Measurements from ENCODE around the gene TAS2R40.
"Not testable (repeated sequence)": the region's sequence is repeated elsewhere in the genome, so short reads cannot be mapped to it uniquely, and the experiment has no call there.

The TAS2R40 gene

DNA sequence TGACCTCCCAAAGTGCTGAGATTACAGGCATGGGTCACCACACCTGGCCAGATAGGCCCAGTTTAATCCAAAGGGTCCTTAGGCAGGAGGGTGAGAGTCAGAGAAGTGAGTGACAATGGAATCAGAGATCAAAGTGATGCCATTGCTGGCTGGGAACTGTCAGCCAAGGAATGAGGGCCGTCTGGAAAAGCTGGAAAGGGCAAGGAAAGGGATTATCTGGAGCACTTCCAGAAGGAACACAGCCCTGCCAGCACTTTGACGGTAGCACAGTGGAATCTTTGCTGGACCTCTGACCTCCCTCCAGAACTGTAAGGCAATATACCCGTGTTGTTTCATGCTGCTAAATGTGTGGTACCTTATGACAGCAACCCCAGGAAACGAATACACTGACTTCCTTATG is 11.3 kb upstream of the TAS2R40 start:
- Mint-ChIP-seq H3K4me3 (no peak overlapping the region), H3K36me3 (peaks cover 4% of the 10 kb centered on the region), H3K4me1 (peaks cover 17% of the 10 kb centered on the region), H3K27ac (no peak overlapping the region), H3K27me3 (no peaks in the 10 kb centered on the region), H3K9me3 (peaks cover 4% of the 10 kb centered on the region)
- DNase-seq (ENCODE audit: low spot score in 2 of 2) (no peak), ATAC-seq (ENCODE audit: low read depth) (no peak)

DNA sequence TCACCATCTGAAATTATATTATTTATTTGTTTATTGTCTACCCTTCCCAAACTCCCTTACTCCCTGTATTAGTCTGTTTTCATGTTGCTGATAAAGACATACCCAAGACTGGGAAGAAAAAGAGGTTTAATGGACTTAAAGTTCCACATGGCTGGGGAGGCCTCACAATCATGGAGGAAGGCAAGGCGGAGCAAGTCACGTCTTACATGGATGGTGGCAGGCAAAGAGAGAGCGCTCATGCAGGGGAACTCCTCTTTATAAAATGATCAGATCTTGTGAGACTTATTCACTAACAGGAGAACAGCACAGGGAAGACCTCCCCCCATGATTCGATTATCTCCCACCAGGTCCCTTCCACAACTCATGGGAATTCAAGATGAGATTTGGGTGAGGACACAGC is 8.4 kb upstream of the TAS2R40 start:
- H3K4me3 Mint-ChIP-seq; DNase-seq (ENCODE audit: low spot score in 2 of 2): not testable (repeated sequence)

DNA sequence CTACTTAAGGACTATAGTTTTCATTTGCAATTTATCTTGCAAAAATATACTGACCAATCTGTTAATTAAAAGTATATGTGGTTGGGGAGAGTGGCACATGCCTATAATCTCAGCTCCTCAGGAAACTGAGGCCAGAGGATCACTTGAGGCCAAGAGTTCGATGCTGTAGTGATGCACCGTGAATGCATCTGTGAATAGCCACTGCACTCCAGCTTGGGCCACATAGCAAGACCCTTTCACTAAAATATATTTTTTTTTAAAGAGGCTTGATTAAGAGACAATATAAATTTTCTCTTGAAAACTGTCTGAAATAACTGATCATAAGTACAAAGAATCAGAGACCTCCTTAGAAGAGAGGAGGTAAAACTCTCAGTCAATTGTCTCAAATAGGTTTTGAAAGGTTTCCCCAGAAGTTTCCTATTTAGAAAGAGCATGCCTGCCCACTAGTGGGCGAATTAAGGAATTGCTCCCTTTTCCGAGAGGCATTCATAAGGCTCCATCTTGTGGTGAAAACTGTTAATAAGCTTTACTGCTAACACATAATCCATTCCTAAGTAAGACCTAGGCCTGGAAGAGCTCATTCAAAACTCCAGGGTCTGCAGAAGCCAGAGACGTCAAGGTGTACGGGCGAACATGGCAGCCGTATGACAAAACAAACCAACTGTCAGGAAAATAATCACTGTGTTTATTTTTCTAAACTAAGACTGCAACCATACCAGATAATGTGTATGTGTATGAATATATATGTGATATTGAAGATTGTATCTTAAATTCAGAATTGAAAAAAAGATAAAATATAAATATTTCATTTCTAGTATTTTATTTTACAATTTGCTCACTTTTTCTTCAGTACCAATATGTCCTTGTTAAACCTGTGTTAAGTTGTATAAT is 6.8 kb upstream of the TAS2R40 start:
- Mint-ChIP-seq H3K27me3 (no peaks in the 10 kb centered on the region), H3K4me3 (no peak overlapping the region), H3K27ac (no peak overlapping the region), H3K36me3 (peaks cover 4% of the 10 kb centered on the region), H3K4me1 (peaks cover 8% of the 10 kb centered on the region), H3K9me3 (peaks cover 4% of the 10 kb centered on the region)
- ATAC-seq (ENCODE audit: low read depth) (peak; percentile 78), DNase-seq (ENCODE audit: low spot score in 2 of 2) (peak; percentile 53 to 77)

More for the DNA sequence above, 8.4 kb upstream of the TAS2R40 start:
- H3K9me3 Mint-ChIP-seq; H3K27ac Mint-ChIP-seq; H3K36me3 Mint-ChIP-seq; H3K4me1 Mint-ChIP-seq; ATAC-seq (ENCODE audit: low read depth); H3K27me3 Mint-ChIP-seq: not testable (repeated sequence)

DNA sequence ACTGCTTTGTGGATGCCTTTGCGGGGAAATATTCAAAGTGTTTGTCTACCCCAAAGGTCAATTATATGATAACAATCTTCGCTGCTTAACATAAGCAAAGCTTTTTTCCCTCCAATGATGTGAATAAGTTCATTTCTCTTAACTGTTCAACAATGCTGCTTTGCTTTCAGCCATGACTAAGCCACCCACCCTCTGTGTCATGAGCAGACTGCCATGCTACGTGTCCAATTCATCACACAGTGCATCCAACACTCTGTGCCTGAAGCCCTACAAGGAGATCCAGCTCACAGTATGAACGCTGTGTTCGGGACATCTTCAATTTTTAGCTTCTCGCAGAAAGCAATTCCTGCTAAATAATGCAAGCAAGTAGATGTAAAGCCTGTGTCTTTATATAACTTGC is 5.7 kb upstream of the TAS2R40 start:
- no peak overlapping the region for H3K4me3 Mint-ChIP-seq
- no peak overlapping the region for H3K27ac Mint-ChIP-seq
- H3K9me3 Mint-ChIP-seq, result peaks cover 4% of the 10 kb centered on the region
- no peaks in the 10 kb centered on the region for H3K27me3 Mint-ChIP-seq
- no peak for ATAC-seq (ENCODE audit: low read depth)
- H3K36me3 Mint-ChIP-seq, result peaks cover 4% of the 10 kb centered on the region
- no peak for DNase-seq (ENCODE audit: low spot score in 2 of 2)
- H3K4me1 Mint-ChIP-seq, result peaks cover 8% of the 10 kb centered on the region

DNA sequence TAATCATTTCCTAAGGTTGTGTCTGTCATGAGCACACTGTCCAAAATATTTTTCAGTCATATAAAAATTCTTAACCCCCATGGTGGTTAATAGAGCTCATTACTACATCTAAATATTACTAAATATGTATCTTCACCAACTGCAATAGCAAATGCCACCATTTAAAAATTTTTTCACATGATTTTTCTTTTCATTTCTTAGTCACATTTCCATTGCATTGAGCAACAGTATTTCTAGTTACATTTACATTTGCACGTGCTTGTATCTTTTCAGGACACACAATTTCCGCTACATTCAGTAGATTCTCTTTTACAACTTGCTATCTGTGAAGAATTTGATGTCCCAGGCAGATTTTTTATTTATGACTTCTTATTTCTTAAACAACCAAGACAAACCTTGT is 5.2 kb upstream of the TAS2R40 start:
- Mint-ChIP-seq H3K27ac (no peak overlapping the region), H3K27me3 (no peaks in the 10 kb centered on the region), H3K4me1 (peaks cover 8% of the 10 kb centered on the region), H3K9me3 (peaks cover 3% of the 10 kb centered on the region), H3K36me3 (peaks cover 3% of the 10 kb centered on the region), H3K4me3 (no peak overlapping the region)
- no peak for DNase-seq (ENCODE audit: low spot score in 2 of 2)
- no peak for ATAC-seq (ENCODE audit: low read depth)

DNA sequence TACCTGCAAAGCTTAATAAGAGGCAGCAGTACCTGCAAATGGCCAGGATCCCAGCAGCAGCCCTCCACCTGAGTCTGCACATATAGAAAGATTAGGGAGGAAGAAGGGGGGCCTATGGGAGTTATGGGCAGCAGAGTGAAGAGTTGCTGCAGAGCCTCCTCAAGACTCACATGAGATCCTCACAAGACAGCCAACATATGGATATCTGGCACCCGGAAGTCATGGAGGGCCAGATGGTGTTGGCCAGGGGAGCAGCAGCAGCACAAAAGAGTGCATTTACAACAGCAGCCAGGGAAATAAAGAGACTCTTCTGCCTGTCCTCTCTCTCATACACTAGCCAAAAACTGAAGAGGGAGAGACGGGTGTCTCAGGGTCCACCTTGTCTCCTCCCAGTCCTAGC is 4.0 kb upstream of the TAS2R40 start:
- peaks cover 5% of the 10 kb centered on the region for H3K27me3 Mint-ChIP-seq
- no peak for DNase-seq (ENCODE audit: low spot score in 2 of 2)
- H3K27ac Mint-ChIP-seq, result no peak overlapping the region
- H3K9me3 Mint-ChIP-seq, result no peaks in the 10 kb centered on the region
- no peak overlapping the region for H3K4me3 Mint-ChIP-seq
- peaks cover 9% of the 10 kb centered on the region for H3K4me1 Mint-ChIP-seq
- H3K36me3 Mint-ChIP-seq, result no peaks in the 10 kb centered on the region
- ATAC-seq (ENCODE audit: low read depth), result no peak

DNA sequence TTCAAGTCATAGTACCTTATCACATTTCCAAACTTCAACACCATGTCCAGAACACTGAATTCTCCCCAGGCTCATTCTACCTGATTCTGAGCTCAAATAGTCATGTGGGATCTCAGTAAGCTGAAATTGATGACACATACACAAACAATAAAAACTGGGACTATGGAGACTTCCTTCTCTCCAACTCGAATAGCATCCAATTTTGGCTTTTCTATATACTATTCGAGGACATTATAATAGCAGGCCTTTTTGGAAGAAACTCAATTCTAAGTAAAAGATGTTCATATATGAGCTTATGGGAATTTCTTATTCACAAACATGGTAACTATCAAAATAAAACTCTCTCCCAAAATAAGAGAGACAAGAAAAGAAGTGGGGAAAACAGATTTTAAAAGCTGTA is 551 bp upstream of the TAS2R40 start:
- Mint-ChIP-seq H3K36me3 (no peaks in the 10 kb centered on the region), H3K9me3 (no peaks in the 10 kb centered on the region), H3K27me3 (peaks cover 12% of the 10 kb centered on the region), H3K4me3 (no peak overlapping the region), H3K4me1 (peaks cover 2% of the 10 kb centered on the region), H3K27ac (no peak overlapping the region)
- DNase-seq (ENCODE audit: low spot score in 2 of 2) (no peak), ATAC-seq (ENCODE audit: low read depth) (no peak)

DNA sequence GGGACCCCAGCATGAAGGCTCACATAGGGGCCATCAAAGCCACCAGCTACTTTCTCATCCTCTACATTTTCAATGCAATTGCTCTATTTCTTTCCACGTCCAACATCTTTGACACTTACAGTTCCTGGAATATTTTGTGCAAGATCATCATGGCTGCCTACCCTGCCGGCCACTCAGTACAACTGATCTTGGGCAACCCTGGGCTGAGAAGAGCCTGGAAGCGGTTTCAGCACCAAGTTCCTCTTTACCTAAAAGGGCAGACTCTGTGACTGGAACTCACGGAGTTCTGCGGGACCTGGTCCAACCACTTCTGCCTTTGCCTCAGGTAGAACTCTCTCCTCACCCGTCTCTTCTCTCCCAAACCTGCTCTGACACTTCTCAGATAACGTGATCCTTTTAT is 945 bp downstream of the TAS2R40 start:
- ATAC-seq (ENCODE audit: low read depth), result peak; percentile 42
- DNase-seq (ENCODE audit: low spot score in 2 of 2), result no peak
- H3K9me3 Mint-ChIP-seq, result no peaks in the 10 kb centered on the region
- no peak overlapping the region for H3K27ac Mint-ChIP-seq
- H3K4me3 Mint-ChIP-seq, result no peak overlapping the region
- H3K4me1 Mint-ChIP-seq, result peaks cover 2% of the 10 kb centered on the region
- H3K27me3 Mint-ChIP-seq, result peaks cover 12% of the 10 kb centered on the region
- H3K36me3 Mint-ChIP-seq, result no peaks in the 10 kb centered on the region

DNA sequence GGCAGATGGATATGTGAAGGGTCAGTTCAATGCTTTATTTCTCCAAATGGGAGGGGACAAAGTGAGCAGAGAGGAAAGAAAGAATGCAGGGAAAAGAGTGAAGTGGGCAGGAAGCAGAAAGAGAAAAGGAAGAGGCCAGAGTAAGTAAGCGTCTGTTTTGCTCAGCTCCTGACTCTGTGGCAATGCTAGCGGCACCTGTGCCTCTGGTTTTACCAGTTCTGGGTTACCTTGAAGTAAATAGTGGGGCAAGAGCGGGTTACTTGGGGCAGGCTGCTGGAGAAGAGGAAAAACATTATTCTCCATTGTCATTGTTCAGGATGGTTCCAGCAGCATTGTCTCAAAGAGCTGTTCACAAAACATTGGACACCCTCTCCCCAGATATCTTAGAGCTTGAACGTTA is 1.9 kb downstream of the TAS2R40 start:
- Mint-ChIP-seq H3K27me3 (peaks cover 12% of the 10 kb centered on the region), H3K4me3 (no peak overlapping the region), H3K9me3 (no peaks in the 10 kb centered on the region), H3K4me1 (peaks cover 2% of the 10 kb centered on the region), H3K27ac (no peak overlapping the region), H3K36me3 (no peaks in the 10 kb centered on the region)
- DNase-seq (ENCODE audit: low spot score in 2 of 2), result no peak
- ATAC-seq (ENCODE audit: low read depth), result no peak

DNA sequence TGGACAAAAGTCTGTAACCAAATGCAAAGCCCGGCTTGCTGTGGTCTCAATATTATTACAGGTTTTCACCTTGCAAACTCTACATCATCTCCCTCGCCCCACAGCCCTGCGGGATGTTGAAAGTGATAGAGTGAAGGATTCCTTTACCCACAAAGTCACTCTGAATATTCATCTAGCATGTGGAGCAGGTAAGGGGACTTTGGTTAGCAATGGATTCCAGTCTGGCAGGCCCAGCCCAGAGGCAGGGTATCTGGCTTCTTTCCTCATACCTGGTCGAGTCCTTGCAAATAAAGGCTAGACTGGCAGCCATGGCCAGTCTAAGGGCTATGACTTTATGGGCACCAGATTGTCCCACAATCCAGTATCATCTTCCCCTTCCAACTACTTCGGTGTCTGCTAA is 3.2 kb downstream of the TAS2R40 start:
- Mint-ChIP-seq H3K4me3 (no peak overlapping the region), H3K36me3 (no peaks in the 10 kb centered on the region), H3K9me3 (no peaks in the 10 kb centered on the region), H3K27me3 (peaks cover 12% of the 10 kb centered on the region), H3K4me1 (peaks cover 2% of the 10 kb centered on the region), H3K27ac (no peak overlapping the region)
- DNase-seq (ENCODE audit: low spot score in 2 of 2), result no peak
- no peak for ATAC-seq (ENCODE audit: low read depth)

DNA sequence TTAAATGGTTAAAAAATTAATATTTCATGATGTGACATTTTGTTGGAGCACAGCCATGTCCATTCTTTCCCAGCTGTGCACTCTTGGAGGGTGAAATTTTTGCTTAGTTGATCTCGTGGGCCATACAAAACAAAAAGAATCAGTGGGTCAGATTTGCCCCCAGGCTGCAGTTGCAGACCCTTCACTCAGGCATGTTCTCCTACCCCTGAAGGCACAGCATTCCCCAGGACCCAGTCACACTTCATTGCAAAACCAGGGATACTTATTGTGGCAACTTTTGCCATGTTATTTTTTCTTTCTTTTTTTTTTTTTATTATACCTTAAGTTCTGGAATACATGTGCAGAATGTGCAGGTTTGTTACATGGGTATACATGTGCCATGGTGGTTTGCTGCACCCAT is 6.0 kb downstream of the TAS2R40 start:
- no peaks in the 10 kb centered on the region for H3K9me3 Mint-ChIP-seq
- no peak overlapping the region for H3K4me3 Mint-ChIP-seq
- H3K4me1 Mint-ChIP-seq, result peaks cover under 1% of the 10 kb centered on the region
- H3K27ac Mint-ChIP-seq, result no peak overlapping the region
- ATAC-seq (ENCODE audit: low read depth) (no peak), DNase-seq (ENCODE audit: low spot score in 2 of 2) (no peak)
- H3K36me3 Mint-ChIP-seq, result no peaks in the 10 kb centered on the region
- peaks cover 8% of the 10 kb centered on the region for H3K27me3 Mint-ChIP-seq

DNA sequence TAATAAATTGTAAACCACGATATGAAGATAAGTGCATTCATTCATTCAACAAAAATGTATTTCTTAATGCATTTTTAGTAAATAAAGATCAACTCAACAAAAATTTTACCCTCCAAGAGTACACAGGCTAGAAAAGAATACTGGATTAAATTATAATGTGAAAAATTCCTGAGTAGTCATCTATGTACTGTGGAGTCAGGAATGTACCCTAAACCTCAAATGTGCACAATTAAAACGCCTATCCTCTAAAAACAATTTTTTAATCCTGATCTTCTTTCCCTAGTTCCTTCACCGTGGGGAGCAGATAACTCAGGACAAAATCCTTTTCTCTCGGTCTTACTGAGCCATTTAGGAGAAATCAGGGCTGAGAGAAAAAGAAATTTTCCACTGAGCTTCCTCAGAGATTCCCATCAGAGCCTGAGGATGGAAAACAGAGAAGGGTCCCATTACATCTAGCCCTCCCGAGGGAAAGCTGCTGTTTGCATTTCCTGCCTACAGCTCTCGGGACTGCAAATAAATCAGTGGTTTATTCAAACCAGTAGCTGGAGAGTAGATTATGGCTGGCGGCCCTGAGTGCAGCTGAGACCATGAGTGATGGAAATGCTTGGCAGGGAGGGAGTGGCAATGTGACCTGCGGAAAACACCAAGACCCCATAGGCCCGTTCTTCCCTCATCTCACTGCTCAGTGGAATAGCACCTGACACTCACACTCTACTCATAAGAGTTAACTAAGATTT is 7.4 kb downstream of the TAS2R40 start:
- Mint-ChIP-seq H3K9me3 (no peaks in the 10 kb centered on the region), H3K4me3 (no peak overlapping the region), H3K36me3 (no peaks in the 10 kb centered on the region), H3K27ac (no peak overlapping the region), H3K27me3 (peaks cover 3% of the 10 kb centered on the region), H3K4me1 (no peaks in the 10 kb centered on the region)
- ATAC-seq (ENCODE audit: low read depth), result no peak
- DNase-seq (ENCODE audit: low spot score in 2 of 2), result no peak

DNA sequence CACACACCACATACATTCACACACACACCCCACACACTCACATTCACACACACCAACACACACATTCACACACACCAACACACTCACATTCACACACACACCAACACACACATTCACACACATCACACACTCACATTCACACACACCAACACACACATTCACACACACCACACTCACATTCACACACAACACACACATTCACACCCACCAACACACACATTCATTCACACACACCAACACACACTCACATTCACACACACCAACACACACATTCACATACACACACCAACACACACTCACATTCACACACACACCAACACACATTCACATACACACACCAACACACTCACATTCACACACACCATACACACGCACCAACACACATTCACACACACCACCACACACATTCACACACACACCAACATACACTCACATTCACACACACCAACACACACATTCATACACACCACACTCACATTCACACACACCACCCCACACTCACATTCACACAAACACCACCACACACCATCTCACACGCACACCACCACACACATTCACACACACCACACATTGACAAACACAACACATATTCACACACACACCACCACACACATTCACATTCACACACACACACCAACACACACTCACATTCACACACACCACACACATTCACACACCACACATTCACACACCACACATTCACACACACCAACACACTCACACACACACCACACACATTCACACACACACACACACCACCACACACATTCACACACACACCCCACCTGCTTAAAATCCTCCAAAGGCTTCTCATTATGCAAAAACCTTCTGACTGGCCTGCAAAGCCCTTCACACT is 9.0 kb downstream of the TAS2R40 start:
- Mint-ChIP-seq H3K27me3 (peaks cover 7% of the 10 kb centered on the region), H3K4me1 (no peaks in the 10 kb centered on the region), H3K27ac (no peak overlapping the region), H3K4me3 (no peak overlapping the region), H3K9me3 (peaks cover 4% of the 10 kb centered on the region), H3K36me3 (peaks cover 3% of the 10 kb centered on the region)
- ATAC-seq (ENCODE audit: low read depth) (no peak), DNase-seq (ENCODE audit: low spot score in 2 of 2) (no peak)

Data from memory B cell (primary cell).